Trophoblast cell (in vitro differentiated cells and primary cell): ENCODE data around the gene MEF2D.
A peak's percentile ranks its signal among the peaks of the same experiment; 100 is the strongest.

Source experiments
- DNase-seq, 2 donors: peaks; one replicate each; pipeline ENCODE4 v3.0.0-alpha.2; 2016
- H2AFZ ChIP-seq: 2 replicates; pipeline ENCODE4 v1.6.1; 2013; ENCODE audit warnings: low read length, moderate library complexity, mild to moderate bottlenecking; ENCODE audit not compliant: insufficient read depth, poor library complexity
- H2AK5ac ChIP-seq: 2 replicates; pipeline ENCODE4 v1.6.1; 2013; ENCODE audit warnings: mild to moderate bottlenecking, low read length
- H2BK120ac ChIP-seq: 2 replicates; pipeline ENCODE4 v1.6.1; 2013; ENCODE audit warnings: low read length, mild to moderate bottlenecking, moderate library complexity; ENCODE audit not compliant: insufficient read depth, poor library complexity
- H2BK12ac ChIP-seq: 2 replicates; pipeline ENCODE4 v1.6.1; 2013; ENCODE audit warnings: mild to moderate bottlenecking, low read length, moderate library complexity
- H2BK5ac ChIP-seq: 2 replicates; pipeline ENCODE4 v1.6.1; 2013; ENCODE audit warnings: low read length, low read depth, moderate library complexity, mild to moderate bottlenecking; ENCODE audit not compliant: poor library complexity
- H3K14ac ChIP-seq: 2 replicates; pipeline ENCODE4 v1.6.1; 2013; ENCODE audit warnings: mild to moderate bottlenecking, low read length
- H3K18ac ChIP-seq: 2 replicates; pipeline ENCODE4 v1.6.1; 2013; ENCODE audit warnings: mild to moderate bottlenecking, low read length
- H3K23ac ChIP-seq: 2 replicates; pipeline ENCODE4 v1.6.1; 2013; ENCODE audit warnings: low read length
- H3K27ac ChIP-seq: 2 replicates; pipeline ENCODE4 v1.5.1; 2013; ENCODE audit warnings: low read depth, mild to moderate bottlenecking, inconsistent platforms, low read length, moderate library complexity
- H3K27me3 ChIP-seq: 2 replicates; pipeline ENCODE4 v1.6.1; 2013; ENCODE audit warnings: inconsistent platforms, mild to moderate bottlenecking, low read length, moderate library complexity; ENCODE audit not compliant: insufficient read depth
- H3K36me3 ChIP-seq, 2 experiments: 1 replicate in 1 of 2; 2 replicates in 1 of 2; pipeline ENCODE4 v1.6.1; 2013; ENCODE audit warnings: low read length in 2 of 2, mild to moderate bottlenecking in 2 of 2, moderate library complexity in 1 of 2; ENCODE audit not compliant: insufficient read depth in 2 of 2, control insufficient read depth in 1 of 2
- H3K4ac ChIP-seq: 2 replicates; pipeline ENCODE4 v1.6.1; 2013; ENCODE audit warnings: low read depth, mild to moderate bottlenecking, low read length, moderate library complexity
- H3K4me1 ChIP-seq, 2 experiments: 1 replicate in 1 of 2; 2 replicates in 1 of 2; pipeline ENCODE4 v1.6.1; 2013; ENCODE audit warnings: low read length in 2 of 2, mild to moderate bottlenecking in 2 of 2, moderate library complexity in 1 of 2; ENCODE audit not compliant: insufficient read depth in 2 of 2, control insufficient read depth in 1 of 2
- H3K4me2 ChIP-seq: 2 replicates; pipeline ENCODE4 v1.6.1; 2013; ENCODE audit warnings: inconsistent platforms, mild to moderate bottlenecking, low read length, moderate library complexity
- H3K4me3 ChIP-seq: 2 replicates; pipeline ENCODE4 v1.5.1; 2013; ENCODE audit warnings: mild to moderate bottlenecking, low read depth, low read length, inconsistent platforms
- H3K79me1 ChIP-seq: one replicate; pipeline ENCODE4 v1.6.1; 2013; ENCODE audit warnings: low read length
- H3K79me2 ChIP-seq: 2 replicates; pipeline ENCODE4 v1.6.1; 2013; ENCODE audit warnings: low read length, mild to moderate bottlenecking; ENCODE audit not compliant: control insufficient read depth, insufficient read depth, poor library complexity
- H3K9ac ChIP-seq: 2 replicates; pipeline ENCODE4 v1.6.1; 2013; ENCODE audit warnings: mild to moderate bottlenecking, low read length
- H3K9me3 ChIP-seq: 2 replicates; pipeline ENCODE4 v1.6.1; 2013; ENCODE audit warnings: low read depth, mild to moderate bottlenecking, control low read depth, inconsistent platforms, low read length; ENCODE audit not compliant: insufficient read depth
- H4K12ac ChIP-seq: 2 replicates; pipeline ENCODE4 v1.6.1; 2013; ENCODE audit warnings: low read depth, mild to moderate bottlenecking, low read length, moderate library complexity
- H4K8ac ChIP-seq: 2 replicates; pipeline ENCODE4 v1.6.1; 2013; ENCODE audit warnings: low read depth, mild to moderate bottlenecking, low read length, moderate library complexity
- H4K91ac ChIP-seq: one replicate; pipeline ENCODE4 v1.6.1; 2013; ENCODE audit warnings: low read depth, mild to moderate bottlenecking, low read length, moderate library complexity
- WGBS: extraction: QIAGEN DNeasy Blood & Tissue Kit; methylation state at CpG from one replicate; pipeline ENCODE4 v1.1.7; 2013; ENCODE audit warnings: missing lambda C conversion rate; ENCODE audit not compliant: insufficient read length, insufficient coverage; ENCODE audit errors: extremely low coverage; 5-methylcytosine and 5-hydroxymethylcytosine counted together

Gene MEF2D

DNA sequence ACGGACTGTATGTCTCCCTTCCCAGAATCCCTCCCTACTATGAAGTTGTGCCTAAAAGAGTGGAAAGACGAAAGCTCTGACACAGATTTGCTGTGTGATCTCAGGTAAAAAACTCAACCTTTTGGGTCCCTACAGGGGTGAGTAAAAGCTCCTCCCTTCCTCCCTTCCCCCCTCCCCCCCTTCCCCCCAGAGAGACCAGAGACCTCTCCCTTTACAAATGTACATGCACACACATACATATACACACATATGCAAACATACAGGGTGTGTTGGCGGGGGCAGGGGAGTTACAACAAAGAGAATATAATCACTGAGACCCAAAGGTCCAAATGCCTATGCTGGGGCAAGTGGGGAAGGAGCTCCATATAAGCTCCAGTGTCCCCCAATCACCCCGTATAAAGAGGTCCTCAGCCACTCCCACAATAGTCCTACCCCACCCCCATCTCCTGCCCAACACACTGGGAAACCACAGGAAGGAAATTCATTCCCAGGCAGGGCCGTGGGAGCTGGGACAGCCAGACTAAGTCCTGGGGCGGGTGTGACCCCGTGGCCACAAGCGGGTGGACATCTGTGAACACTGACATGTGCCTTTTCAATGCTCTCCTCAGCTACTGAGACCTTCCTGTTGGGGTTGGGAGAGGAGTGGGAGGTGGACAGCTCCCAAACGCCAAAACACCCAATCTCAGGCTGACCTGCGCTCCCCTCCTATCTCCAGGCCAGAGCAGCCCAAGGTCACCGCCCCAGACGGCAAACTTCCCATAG is 2.0 kb downstream of the MEF2D start:
- Histone ChIP-seq H3K27me3 (no peaks in the 10 kb centered on the region), H3K27ac (no peak overlapping the region), H3K4me3 (peak overlapping the region; percentile 54), H3K79me2 (peaks cover 12% of the 10 kb centered on the region), H2BK12ac (no peak overlapping the region), H4K8ac (no peak overlapping the region), H4K91ac (no peak overlapping the region), H3K14ac (no peak overlapping the region), H3K4ac (peak overlapping the region; percentile 22), H3K9me3 (no peaks in the 10 kb centered on the region), H2BK5ac (no peak overlapping the region), H4K12ac (no peak overlapping the region), H3K4me2 (peak overlapping the region; percentile 85), H2BK120ac (no peak overlapping the region), H3K79me1 (peaks cover 19% of the 10 kb centered on the region), H3K9ac (no peak overlapping the region), H2AFZ (peak overlapping the region; percentile 23), H3K18ac (peak overlapping the region; percentile 63), H2AK5ac (peak overlapping the region; percentile 44), H3K36me3 (peaks cover 2 to 4% of the 10 kb centered on the region in 2 experiments), H3K4me1 (peaks cover 19 to 30% of the 10 kb centered on the region in 2 experiments), H3K23ac (no peak overlapping the region)
- no peak for DNase-seq
- no CpG with 5 or more reads among the region's 12 CpGs for WGBS

DNA sequence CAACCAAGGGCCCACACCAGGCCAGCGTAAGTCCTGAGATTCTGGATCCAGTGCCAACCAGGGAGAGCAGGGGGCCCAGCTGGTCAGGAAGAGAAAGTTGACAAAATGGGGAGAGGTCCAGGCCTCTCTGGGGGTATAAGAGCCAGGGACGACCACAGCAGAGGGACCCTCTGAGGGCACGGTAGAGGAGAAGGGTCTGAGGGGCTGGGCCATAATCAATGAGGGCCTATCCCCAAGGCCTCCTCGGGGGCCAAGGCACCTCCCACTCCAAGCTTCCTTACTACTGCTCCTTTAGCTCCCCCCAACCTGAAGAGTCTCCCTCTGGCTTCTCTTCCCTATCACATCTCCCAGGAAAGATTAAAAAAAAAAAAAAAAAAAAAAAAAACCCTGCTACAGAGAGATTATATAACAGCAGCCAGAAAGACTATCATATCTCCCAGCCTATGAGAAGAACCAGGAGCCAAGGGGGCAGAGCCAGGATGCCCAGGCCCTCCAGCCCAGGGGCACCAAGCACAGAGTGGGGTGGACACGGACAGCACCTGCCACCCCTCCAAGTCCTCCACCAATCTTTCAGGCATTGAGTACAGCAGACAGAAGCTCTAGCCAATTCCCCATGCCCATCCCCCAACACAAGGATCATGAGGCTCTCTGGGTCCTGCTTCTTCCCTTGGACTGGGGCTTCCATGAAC is 2.7 kb downstream of the MEF2D start:
- Histone ChIP-seq H3K4me2 (no peak overlapping the region), H4K91ac (no peak overlapping the region), H3K4me1 (peaks cover 16 to 27% of the 10 kb centered on the region in 2 experiments), H2BK12ac (no peak overlapping the region), H3K4me3 (no peak overlapping the region), H4K12ac (no peak overlapping the region), H3K36me3 (peaks cover 2 to 4% of the 10 kb centered on the region in 2 experiments), H4K8ac (no peak overlapping the region), H2BK5ac (no peak overlapping the region), H2AFZ (peak overlapping the region; percentile 23), H3K23ac (no peak overlapping the region), H3K79me1 (peaks cover 16% of the 10 kb centered on the region), H3K79me2 (peaks cover 12% of the 10 kb centered on the region), H3K4ac (peak overlapping the region; percentile 6), H2BK120ac (no peak overlapping the region), H3K27ac (no peak overlapping the region), H3K14ac (no peak overlapping the region), H3K18ac (no peak overlapping the region), H3K9me3 (no peaks in the 10 kb centered on the region), H2AK5ac (no peak overlapping the region), H3K9ac (no peak overlapping the region), H3K27me3 (no peaks in the 10 kb centered on the region)
- no CpG with 5 or more reads among the region's 5 CpGs for WGBS
- DNase-seq, result no peak

DNA sequence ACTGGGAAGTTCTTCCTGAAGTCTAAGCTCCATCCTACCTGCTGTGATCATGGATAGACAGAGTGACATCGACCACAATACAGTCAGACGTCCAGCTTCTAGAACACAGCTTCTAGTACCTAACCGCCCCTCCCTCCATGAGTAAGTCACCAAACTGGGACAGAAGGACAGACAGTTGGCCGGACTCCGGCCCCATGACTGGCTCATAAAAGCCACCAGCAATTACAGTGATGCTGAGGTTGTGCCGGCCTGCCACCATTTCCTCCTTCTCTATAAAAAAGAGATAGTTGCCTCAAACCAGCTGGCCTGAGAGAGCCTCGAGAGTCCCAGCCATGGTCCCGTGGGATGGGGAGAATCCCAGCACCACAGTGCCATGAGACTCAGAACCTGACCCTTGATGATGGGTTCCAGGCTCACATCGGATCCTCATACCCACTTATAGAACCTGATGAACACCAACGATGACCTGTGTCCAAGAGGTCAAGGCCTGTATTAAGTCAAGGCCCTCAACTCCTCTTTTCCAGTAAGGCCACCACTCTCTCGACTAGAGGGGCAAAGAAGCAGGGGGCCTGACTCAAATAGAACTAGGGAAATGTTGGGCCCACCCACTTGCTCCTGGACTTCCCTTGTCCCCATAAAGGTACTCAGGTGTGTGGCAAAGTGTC is 3.4 kb downstream of the MEF2D start:
- Histone ChIP-seq H3K4me2 (no peak overlapping the region), H3K18ac (no peak overlapping the region), H4K8ac (no peak overlapping the region)

DNA sequence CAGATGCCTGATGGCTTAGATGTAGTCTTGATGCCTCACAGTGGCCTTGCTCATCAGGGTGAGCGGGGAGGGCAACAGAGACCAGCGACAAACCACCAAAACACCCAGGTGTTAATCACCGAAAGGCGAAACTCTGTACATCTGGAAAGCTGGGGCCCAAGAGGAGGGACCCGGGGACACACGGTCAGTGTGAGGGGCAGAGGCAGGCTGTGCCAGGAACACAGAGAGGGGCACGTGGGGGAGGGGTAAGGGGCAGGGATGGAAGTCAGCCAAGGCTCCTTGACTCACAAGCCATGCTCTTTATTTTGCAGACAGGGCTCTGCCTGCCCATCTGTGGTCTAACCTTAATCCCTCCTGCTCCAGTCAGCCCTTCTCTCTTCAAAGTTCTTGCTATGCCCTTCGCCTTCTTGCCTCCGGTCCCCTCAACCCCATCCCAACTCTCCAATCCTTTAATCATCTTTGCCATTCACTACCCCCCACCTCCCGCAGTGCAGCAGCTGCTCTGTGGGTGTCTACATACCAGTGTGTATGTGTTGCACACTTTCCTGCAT is 4.3 kb downstream of the MEF2D start:
- no peak for DNase-seq
- Histone ChIP-seq H3K4me1 (peaks cover 9 to 19% of the 10 kb centered on the region in 2 experiments), H3K79me2 (peaks cover 12% of the 10 kb centered on the region), H3K23ac (no peak overlapping the region), H2BK5ac (no peak overlapping the region), H3K9me3 (no peaks in the 10 kb centered on the region), H2BK120ac (no peak overlapping the region), H3K4me2 (no peak overlapping the region), H3K14ac (no peak overlapping the region), H2BK12ac (no peak overlapping the region), H4K91ac (no peak overlapping the region), H3K27ac (no peak overlapping the region), H3K36me3 (peaks cover 2 to 4% of the 10 kb centered on the region in 2 experiments), H2AFZ (no peak overlapping the region), H3K79me1 (peaks cover 11% of the 10 kb centered on the region), H3K27me3 (no peaks in the 10 kb centered on the region), H3K4me3 (no peak overlapping the region), H3K4ac (no peak overlapping the region), H3K9ac (no peak overlapping the region), H3K18ac (no peak overlapping the region), H2AK5ac (no peak overlapping the region), H4K12ac (no peak overlapping the region), H4K8ac (no peak overlapping the region)
- 100% methylated on average over 1 of the region's 10 CpGs for WGBS

More for the DNA sequence above, 3.4 kb downstream of the MEF2D start:
- H4K12ac ChIP-seq, result no peak overlapping the region
- WGBS, result no CpG with 5 or more reads among the region's 11 CpGs
- no peak overlapping the region for H3K27ac ChIP-seq
- no peak overlapping the region for H3K23ac ChIP-seq
- peaks cover 2 to 4% of the 10 kb centered on the region in 2 experiments for H3K36me3 ChIP-seq
- H3K9me3 ChIP-seq, result no peaks in the 10 kb centered on the region
- no peak overlapping the region for H4K91ac ChIP-seq
- no peak overlapping the region for H3K9ac ChIP-seq
- H3K4me1 ChIP-seq, result peaks cover 11 to 21% of the 10 kb centered on the region in 2 experiments
- H2AK5ac ChIP-seq, result no peak overlapping the region
- peaks cover 12% of the 10 kb centered on the region for H3K79me2 ChIP-seq
- no peak overlapping the region for H2AFZ ChIP-seq
- H3K27me3 ChIP-seq, result no peaks in the 10 kb centered on the region
- H2BK12ac ChIP-seq, result no peak overlapping the region
- H3K4me3 ChIP-seq, result no peak overlapping the region
- no peak overlapping the region for H3K4ac ChIP-seq
- peaks cover 13% of the 10 kb centered on the region for H3K79me1 ChIP-seq
- DNase-seq, result no peak
- no peak overlapping the region for H3K14ac ChIP-seq
- no peak overlapping the region for H2BK120ac ChIP-seq
- no peak overlapping the region for H2BK5ac ChIP-seq
